HEK293 (cell line): ENCODE results near the gene TTC31.
A peak's percentile ranks its signal among the peaks of the same experiment; 100 is the strongest.

Experiments used
- AEBP2 ChIP-seq: fragments of 450-650 bp; formaldehyde crosslinking; IDR thresholded peaks from 2 replicates; pipeline ENCODE4 v1.5.1; 2016; ENCODE audit warnings: missing biosample characterization, missing genetic modification characterization, borderline replicate concordance
- GFI1B ChIP-seq: fragments of 450-650 bp; formaldehyde crosslinking; IDR thresholded peaks from 2 replicates; pipeline ENCODE4 v1.5.1; 2016; ENCODE audit warnings: missing biosample characterization, missing genetic modification characterization
- GLIS2 ChIP-seq: fragments of 450-650 bp; formaldehyde crosslinking; IDR thresholded peaks from 2 replicates; pipeline ENCODE4 v1.5.1; 2016; ENCODE audit warnings: missing biosample characterization, missing genetic modification characterization
- PRDM4 ChIP-seq: fragments of 450-650 bp; formaldehyde crosslinking; IDR thresholded peaks from 2 replicates; pipeline ENCODE4 v1.5.1; 2017; ENCODE audit warnings: missing biosample characterization, missing genetic modification characterization
- SP3 ChIP-seq: fragments of 450-650 bp; formaldehyde crosslinking; IDR thresholded peaks from 2 replicates; pipeline ENCODE4 v1.5.1; 2016; ENCODE audit warnings: missing biosample characterization, missing genetic modification characterization
- TRIM28 ChIP-seq: IDR thresholded peaks from 2 replicates; pipeline ENCODE4 v1.6.1; 2011; ENCODE audit warnings: low read length, control low read depth, borderline replicate concordance
- YY1 ChIP-seq: fragments of 450-650 bp; formaldehyde crosslinking; IDR thresholded peaks from 2 replicates; pipeline ENCODE4 v1.5.1; 2018; ENCODE audit warnings: missing biosample characterization, missing genetic modification characterization
- ZBTB20 ChIP-seq: fragments of 450-650 bp; formaldehyde crosslinking; IDR thresholded peaks from 2 replicates; pipeline ENCODE4 v1.5.1; 2016; ENCODE audit warnings: missing biosample characterization, missing genetic modification characterization
- ZNF114 ChIP-seq: fragments of 450-650 bp; formaldehyde crosslinking; IDR thresholded peaks from 2 replicates; pipeline ENCODE4 v1.5.0; 2017; ENCODE audit warnings: missing biosample characterization, missing genetic modification characterization
- ZNF121 ChIP-seq: fragments of 450-650 bp; formaldehyde crosslinking; IDR thresholded peaks from 2 replicates; pipeline ENCODE4 v1.5.1; 2016; ENCODE audit warnings: missing biosample characterization, missing genetic modification characterization
- ZNF16 ChIP-seq: fragments of 450-650 bp; formaldehyde crosslinking; IDR thresholded peaks from 2 replicates; pipeline ENCODE4 v1.5.1; 2016; ENCODE audit warnings: low read depth, missing biosample characterization, missing genetic modification characterization
- ZNF174 ChIP-seq: fragments of 450-650 bp; formaldehyde crosslinking; IDR thresholded peaks from 2 replicates; pipeline ENCODE4 v1.5.0; 2017; ENCODE audit warnings: missing biosample characterization, mild to moderate bottlenecking, missing genetic modification characterization
- ZNF19 ChIP-seq: fragments of 450-650 bp; formaldehyde crosslinking; IDR thresholded peaks from 2 replicates; pipeline ENCODE4; 2016; ENCODE audit warnings: missing biosample characterization, missing genetic modification characterization, low read depth
- ZNF2 ChIP-seq: fragments of 450-650 bp; formaldehyde crosslinking; IDR thresholded peaks from 2 replicates; pipeline ENCODE4 v1.5.1; 2016; ENCODE audit warnings: missing biosample characterization, missing genetic modification characterization
- ZNF280C ChIP-seq: fragments of 450-650 bp; formaldehyde crosslinking; IDR thresholded peaks from 2 replicates; pipeline ENCODE4 v1.5.1; 2016; ENCODE audit warnings: missing biosample characterization, missing genetic modification characterization
- ZNF394 ChIP-seq: fragments of 450-650 bp; formaldehyde crosslinking; IDR thresholded peaks from 2 replicates; pipeline ENCODE4 v1.5.1; 2016; ENCODE audit warnings: missing biosample characterization, missing genetic modification characterization, mild to moderate bottlenecking, moderate library complexity, borderline replicate concordance
- ZNF398 ChIP-seq: fragments of 450-650 bp; formaldehyde crosslinking; IDR thresholded peaks from 2 replicates; pipeline ENCODE4 v1.5.1; 2017; ENCODE audit warnings: missing biosample characterization, missing genetic modification characterization
- ZNF518A ChIP-seq: fragments of 450-650 bp; formaldehyde crosslinking; conservative IDR thresholded peaks from 2 replicates; pipeline ENCODE4 v1.5.1; 2016; ENCODE audit warnings: low read depth, missing biosample characterization, missing genetic modification characterization
- ZNF600 ChIP-seq: fragments of 450-650 bp; formaldehyde crosslinking; IDR thresholded peaks from 2 replicates; pipeline ENCODE4 v1.5.1; 2016; ENCODE audit warnings: missing biosample characterization, missing genetic modification characterization
- ZNF621 ChIP-seq: fragments of 450-650 bp; formaldehyde crosslinking; IDR thresholded peaks from 2 replicates; pipeline ENCODE4 v1.5.1; 2017; ENCODE audit warnings: missing biosample characterization, missing genetic modification characterization
- ZNF626 ChIP-seq: fragments of 450-650 bp; sonication (Bioruptor Pico); formaldehyde crosslinking; IDR thresholded peaks from 2 replicates; pipeline ENCODE4 v1.5.1; 2018; ENCODE audit warnings: missing biosample characterization, missing genetic modification characterization, inconsistent platforms
- ZNF654 ChIP-seq: fragments of 450-650 bp; formaldehyde crosslinking; IDR thresholded peaks from 2 replicates; pipeline ENCODE4 v1.5.1; 2016; ENCODE audit warnings: low read depth, missing biosample characterization, missing genetic modification characterization
- ZNF768 ChIP-seq: fragments of 450-650 bp; formaldehyde crosslinking; IDR thresholded peaks from 2 replicates; pipeline ENCODE4 v1.5.1; 2018; ENCODE audit warnings: missing biosample characterization, mild to moderate bottlenecking, missing genetic modification characterization
- ZXDB ChIP-seq: fragments of 450-650 bp; formaldehyde crosslinking; IDR thresholded peaks from 2 replicates; pipeline ENCODE4 v1.5.1; 2016; ENCODE audit warnings: missing biosample characterization, missing genetic modification characterization

TTC31 gene

GRCh38 chr2:74472086-74472944 lies 10.6 kb upstream of the TTC31 start, which contains the start of gene MRPL53 (continued):
- TF ChIP-seq ZNF518A (tag by site-specific recombination) (peak; percentile 99), ZNF16 (tag by site-specific recombination) (no peak), ZXDB (peak; percentile 74), ZNF394 (tag by site-specific recombination) (peak; percentile 61), ZBTB20 (tag by site-specific recombination) (peak; percentile 40), PRDM4 (no peak), ZNF621 (no peak), ZNF768 (tag by site-specific recombination) (no peak), ZNF280C (tag by site-specific recombination) (no peak), GLIS2 (tag by site-specific recombination) (no peak), ZNF19 (tag by site-specific recombination) (no peak), GFI1B (tag by site-specific recombination) (no peak), YY1 (tag by site-specific recombination) (peak; percentile 93), ZNF600 (peak; percentile 73; the same call in 1 of the 2 replicates), AEBP2 (no peak), ZNF398 (tag by site-specific recombination) (no peak), SP3 (tag by site-specific recombination) (peak; percentile 63), ZNF174 (tag by site-specific recombination) (no peak), ZNF114 (no peak), ZNF2 (tag by site-specific recombination) (peak; percentile 91), TRIM28 (peak; percentile 82; the same call in 1 of the 2 replicates), ZNF121 (tag by site-specific recombination) (no peak), ZNF654 (tag by site-specific recombination) (no peak), ZNF626 (tag by site-specific recombination) (no peak)
